Astrocyte (in vitro differentiated cells and primary cell): Measurements from ENCODE around the gene SFT2D1.

Source experiments
- EZH2 ChIP-seq: IDR thresholded peaks from 2 replicates; pipeline ENCODE4 v1.6.1; 2012; ENCODE audit warnings: mild to moderate bottlenecking, low read length, inconsistent platforms; ENCODE audit not compliant: insufficient read depth
- TF ChIP-seq, protein P1 (sequence below): IDR thresholded peaks from 2 replicates; pipeline ENCODE4 v1.5.1; 2011; ENCODE audit warnings: low read depth, mild to moderate bottlenecking, inconsistent platforms, low read length, moderate library complexity; ENCODE audit not compliant: insufficient read depth

DNA sequence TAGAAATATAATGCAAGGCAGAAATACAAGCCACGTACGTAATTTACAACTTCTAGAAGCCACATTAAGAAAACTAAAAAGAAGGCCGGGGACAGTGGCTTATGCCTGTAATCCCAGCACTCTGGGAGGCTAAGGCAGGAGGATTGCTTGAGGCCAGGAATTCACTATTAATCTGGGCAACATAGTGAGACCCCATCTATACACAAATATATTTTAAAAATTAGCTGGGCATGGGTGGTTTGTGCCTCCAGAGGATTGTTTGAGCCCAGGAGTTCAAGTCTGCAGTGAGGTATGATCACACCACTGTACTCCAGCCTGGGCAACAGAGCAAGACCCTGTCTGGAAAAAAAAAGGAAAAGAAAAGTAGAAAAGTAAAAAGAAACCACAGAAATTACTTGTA lies 28.1 kb upstream of the SFT2D1 start:
- TF ChIP-seq, protein P1, sequence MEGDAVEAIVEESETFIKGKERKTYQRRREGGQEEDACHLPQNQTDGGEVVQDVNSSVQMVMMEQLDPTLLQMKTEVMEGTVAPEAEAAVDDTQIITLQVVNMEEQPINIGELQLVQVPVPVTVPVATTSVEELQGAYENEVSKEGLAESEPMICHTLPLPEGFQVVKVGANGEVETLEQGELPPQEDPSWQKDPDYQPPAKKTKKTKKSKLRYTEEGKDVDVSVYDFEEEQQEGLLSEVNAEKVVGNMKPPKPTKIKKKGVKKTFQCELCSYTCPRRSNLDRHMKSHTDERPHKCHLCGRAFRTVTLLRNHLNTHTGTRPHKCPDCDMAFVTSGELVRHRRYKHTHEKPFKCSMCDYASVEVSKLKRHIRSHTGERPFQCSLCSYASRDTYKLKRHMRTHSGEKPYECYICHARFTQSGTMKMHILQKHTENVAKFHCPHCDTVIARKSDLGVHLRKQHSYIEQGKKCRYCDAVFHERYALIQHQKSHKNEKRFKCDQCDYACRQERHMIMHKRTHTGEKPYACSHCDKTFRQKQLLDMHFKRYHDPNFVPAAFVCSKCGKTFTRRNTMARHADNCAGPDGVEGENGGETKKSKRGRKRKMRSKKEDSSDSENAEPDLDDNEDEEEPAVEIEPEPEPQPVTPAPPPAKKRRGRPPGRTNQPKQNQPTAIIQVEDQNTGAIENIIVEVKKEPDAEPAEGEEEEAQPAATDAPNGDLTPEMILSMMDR: no peak
- TF ChIP-seq EZH2: no peak
